ENCODE measurements around the gene ZDHHC11B.
"Not testable (repeated sequence)": the region's sequence is repeated elsewhere in the genome, so short reads cannot be mapped to it uniquely, and the experiment has no call there.

ZDHHC11B gene

GRCh38 chr5:679166-679895 lies 105.2 kb downstream of the ZDHHC11B start:
- H2BK5ac ChIP-seq (ENCODE audit: low read depth, low read length, poor library complexity); H3K4me1 ChIP-seq (ENCODE audit: control insufficient read depth in 1 of 2, insufficient read depth in 2 of 2, low read length in 2 of 2); H4K91ac ChIP-seq (ENCODE audit: low read depth, low read length); H2BK12ac ChIP-seq (ENCODE audit: low read length); H3K4me2 ChIP-seq (ENCODE audit: low read length); H3K4ac ChIP-seq (ENCODE audit: low read depth, low read length); H2AFZ ChIP-seq (ENCODE audit: insufficient read depth, low read length, poor library complexity); H3K4me3 ChIP-seq (ENCODE audit: low read depth, low read length); H3K14ac ChIP-seq (ENCODE audit: low read length); H2BK120ac ChIP-seq (ENCODE audit: insufficient read depth, low read length, poor library complexity); H2AK5ac ChIP-seq (ENCODE audit: low read length); H4K8ac ChIP-seq (ENCODE audit: low read depth, low read length); H3K79me2 ChIP-seq (ENCODE audit: control insufficient read depth, insufficient read depth, low read length, poor library complexity); H3K18ac ChIP-seq (ENCODE audit: low read length); H3K79me1 ChIP-seq (ENCODE audit: low read length); H4K12ac ChIP-seq (ENCODE audit: low read depth, low read length); H3K9ac ChIP-seq (ENCODE audit: low read length); H3K23ac ChIP-seq (ENCODE audit: low read length); H3K27ac ChIP-seq (ENCODE audit: low read depth, low read length); H3K36me3 ChIP-seq (ENCODE audit: control insufficient read depth in 1 of 2, insufficient read depth in 2 of 2, low read length in 2 of 2); H3K27me3 ChIP-seq (ENCODE audit: insufficient read depth, low read length); H3K9me3 ChIP-seq (ENCODE audit: insufficient read depth, low read depth, low read length); DNase-seq: not testable (repeated sequence)
- WGBS (ENCODE audit: extremely low coverage, insufficient coverage, insufficient read length): no CpG with 5 or more reads among the region's 17 CpGs

GRCh38 chr5:678521-678920 lies 106.0 kb downstream of the ZDHHC11B start:
- not testable (repeated sequence) for H3K27ac ChIP-seq (ENCODE audit: low read depth, low read length); H3K79me2 ChIP-seq (ENCODE audit: control insufficient read depth, insufficient read depth, low read length, poor library complexity); H3K4ac ChIP-seq (ENCODE audit: low read depth, low read length); H3K27me3 ChIP-seq (ENCODE audit: insufficient read depth, low read length); H2AK5ac ChIP-seq (ENCODE audit: low read length); H3K9me3 ChIP-seq (ENCODE audit: insufficient read depth, low read depth, low read length); H2BK12ac ChIP-seq (ENCODE audit: low read length); H2BK120ac ChIP-seq (ENCODE audit: insufficient read depth, low read length, poor library complexity); H4K8ac ChIP-seq (ENCODE audit: low read depth, low read length); H3K4me3 ChIP-seq (ENCODE audit: low read depth, low read length); H2BK5ac ChIP-seq (ENCODE audit: low read depth, low read length, poor library complexity); H2AFZ ChIP-seq (ENCODE audit: insufficient read depth, low read length, poor library complexity); H3K9ac ChIP-seq (ENCODE audit: low read length); H4K91ac ChIP-seq (ENCODE audit: low read depth, low read length); H3K4me2 ChIP-seq (ENCODE audit: low read length); H3K4me1 ChIP-seq (ENCODE audit: control insufficient read depth in 1 of 2, insufficient read depth in 2 of 2, low read length in 2 of 2); H3K36me3 ChIP-seq (ENCODE audit: control insufficient read depth in 1 of 2, insufficient read depth in 2 of 2, low read length in 2 of 2); DNase-seq; H3K79me1 ChIP-seq (ENCODE audit: low read length); H3K14ac ChIP-seq (ENCODE audit: low read length); H3K23ac ChIP-seq (ENCODE audit: low read length); H3K18ac ChIP-seq (ENCODE audit: low read length); H4K12ac ChIP-seq (ENCODE audit: low read depth, low read length)
- WGBS (ENCODE audit: extremely low coverage, insufficient coverage, insufficient read length): no CpG with 5 or more reads among the region's 16 CpGs

- H3K9me3 ChIP-seq (ENCODE audit: insufficient read depth, low read depth, low read length): peaks cover 3% of the 10 kb centered on the region
- H3K27me3 ChIP-seq (ENCODE audit: insufficient read depth, low read length): no peaks in the 10 kb centered on the region
- H3K4me3 ChIP-seq (ENCODE audit: low read depth, low read length): no peak overlapping the region
- no peak overlapping the region for H3K27ac ChIP-seq (ENCODE audit: low read depth, low read length)
- H3K79me2 ChIP-seq (ENCODE audit: control insufficient read depth, insufficient read depth, low read length, poor library complexity): no peaks in the 10 kb centered on the region
- H3K4me1 ChIP-seq (ENCODE audit: control insufficient read depth in 1 of 2, insufficient read depth in 2 of 2, low read length in 2 of 2): peaks cover 0 to 9% of the 10 kb centered on the region in 2 experiments
- H2BK5ac ChIP-seq (ENCODE audit: low read depth, low read length, poor library complexity): no peak overlapping the region
- no CpG with 5 or more reads among the region's 44 CpGs for WGBS (ENCODE audit: extremely low coverage, insufficient coverage, insufficient read length)
- no peak overlapping the region for H3K18ac ChIP-seq (ENCODE audit: low read length)
- no peak overlapping the region for H4K91ac ChIP-seq (ENCODE audit: low read depth, low read length)
- H3K14ac ChIP-seq (ENCODE audit: low read length): no peak overlapping the region
- no peak overlapping the region for H4K12ac ChIP-seq (ENCODE audit: low read depth, low read length)
- H3K79me1 ChIP-seq (ENCODE audit: low read length): no peaks in the 10 kb centered on the region
- no peak overlapping the region for H2AFZ ChIP-seq (ENCODE audit: insufficient read depth, low read length, poor library complexity)
- H2BK12ac ChIP-seq (ENCODE audit: low read length): no peak overlapping the region
- H3K4me2 ChIP-seq (ENCODE audit: low read length): no peak overlapping the region
- DNase-seq: no peak
- H4K8ac ChIP-seq (ENCODE audit: low read depth, low read length): no peak overlapping the region
- no peak overlapping the region for H3K4ac ChIP-seq (ENCODE audit: low read depth, low read length)
- H3K9ac ChIP-seq (ENCODE audit: low read length): no peak overlapping the region
- no peak overlapping the region for H2AK5ac ChIP-seq (ENCODE audit: low read length)
- H3K23ac ChIP-seq (ENCODE audit: low read length): no peak overlapping the region
- no peaks in the 10 kb centered on the region for H3K36me3 ChIP-seq (ENCODE audit: control insufficient read depth in 1 of 2, insufficient read depth in 2 of 2, low read length in 2 of 2)
- no peak overlapping the region for H2BK120ac ChIP-seq (ENCODE audit: insufficient read depth, low read length, poor library complexity)
Measured at GRCh38 chr5:677131-678101, 107.1 kb downstream of the ZDHHC11B start.

- H3K9ac ChIP-seq (ENCODE audit: low read length): no peak overlapping the region
- H4K91ac ChIP-seq (ENCODE audit: low read depth, low read length): no peak overlapping the region
- H3K4me1 ChIP-seq (ENCODE audit: control insufficient read depth in 1 of 2, insufficient read depth in 2 of 2, low read length in 2 of 2): peaks cover 3 to 16% of the 10 kb centered on the region in 2 experiments
- peak overlapping the region; percentile 16 for H3K4me3 ChIP-seq (ENCODE audit: low read depth, low read length)
- H3K27me3 ChIP-seq (ENCODE audit: insufficient read depth, low read length): no peaks in the 10 kb centered on the region
- no peak overlapping the region for H2AK5ac ChIP-seq (ENCODE audit: low read length)
- no peak overlapping the region for H2BK5ac ChIP-seq (ENCODE audit: low read depth, low read length, poor library complexity)
- H4K8ac ChIP-seq (ENCODE audit: low read depth, low read length): no peak overlapping the region
- WGBS (ENCODE audit: extremely low coverage, insufficient coverage, insufficient read length): no CpG with 5 or more reads among the region's 48 CpGs
- H2BK12ac ChIP-seq (ENCODE audit: low read length): no peak overlapping the region
- no peak overlapping the region for H3K14ac ChIP-seq (ENCODE audit: low read length)
- DNase-seq: no peak
- no peak overlapping the region for H2BK120ac ChIP-seq (ENCODE audit: insufficient read depth, low read length, poor library complexity)
- no peaks in the 10 kb centered on the region for H3K79me2 ChIP-seq (ENCODE audit: control insufficient read depth, insufficient read depth, low read length, poor library complexity)
- H3K18ac ChIP-seq (ENCODE audit: low read length): no peak overlapping the region
- no peak overlapping the region for H4K12ac ChIP-seq (ENCODE audit: low read depth, low read length)
- no peaks in the 10 kb centered on the region for H3K36me3 ChIP-seq (ENCODE audit: control insufficient read depth in 1 of 2, insufficient read depth in 2 of 2, low read length in 2 of 2)
- H3K23ac ChIP-seq (ENCODE audit: low read length): no peak overlapping the region
- no peak overlapping the region for H3K4me2 ChIP-seq (ENCODE audit: low read length)
- H3K9me3 ChIP-seq (ENCODE audit: insufficient read depth, low read depth, low read length): peaks cover 3% of the 10 kb centered on the region
- H2AFZ ChIP-seq (ENCODE audit: insufficient read depth, low read length, poor library complexity): no peak overlapping the region
- no peaks in the 10 kb centered on the region for H3K79me1 ChIP-seq (ENCODE audit: low read length)
- no peak overlapping the region for H3K27ac ChIP-seq (ENCODE audit: low read depth, low read length)
- H3K4ac ChIP-seq (ENCODE audit: low read depth, low read length): no peak overlapping the region
Measured at GRCh38 chr5:676699-677076, 107.8 kb downstream of the ZDHHC11B start.
